SK-N-MC (cell line): ENCODE measurements around the gene RPA1.

ENCODE experiments used
- EZH2 ChIP-seq: fragments of 200-600 bp; sonication (generic); IDR thresholded peaks from one replicate; pipeline ENCODE4 v1.6.1; 2017; ENCODE audit warnings: antibody characterized with exemption
- FOXP2 ChIP-seq: optimal IDR thresholded peaks from 2 replicates; pipeline ENCODE3; 2011; ENCODE audit warnings: mild to moderate bottlenecking, moderate library complexity; ENCODE audit not compliant: insufficient read depth; ENCODE audit errors: extremely low read length, control extremely low read depth
- POLR2AphosphoS5 ChIP-seq: IDR thresholded peaks from 2 replicates; pipeline ENCODE4 v1.6.1; 2012; ENCODE audit warnings: mild to moderate bottlenecking, low read depth, low read length, borderline replicate concordance

DNA sequence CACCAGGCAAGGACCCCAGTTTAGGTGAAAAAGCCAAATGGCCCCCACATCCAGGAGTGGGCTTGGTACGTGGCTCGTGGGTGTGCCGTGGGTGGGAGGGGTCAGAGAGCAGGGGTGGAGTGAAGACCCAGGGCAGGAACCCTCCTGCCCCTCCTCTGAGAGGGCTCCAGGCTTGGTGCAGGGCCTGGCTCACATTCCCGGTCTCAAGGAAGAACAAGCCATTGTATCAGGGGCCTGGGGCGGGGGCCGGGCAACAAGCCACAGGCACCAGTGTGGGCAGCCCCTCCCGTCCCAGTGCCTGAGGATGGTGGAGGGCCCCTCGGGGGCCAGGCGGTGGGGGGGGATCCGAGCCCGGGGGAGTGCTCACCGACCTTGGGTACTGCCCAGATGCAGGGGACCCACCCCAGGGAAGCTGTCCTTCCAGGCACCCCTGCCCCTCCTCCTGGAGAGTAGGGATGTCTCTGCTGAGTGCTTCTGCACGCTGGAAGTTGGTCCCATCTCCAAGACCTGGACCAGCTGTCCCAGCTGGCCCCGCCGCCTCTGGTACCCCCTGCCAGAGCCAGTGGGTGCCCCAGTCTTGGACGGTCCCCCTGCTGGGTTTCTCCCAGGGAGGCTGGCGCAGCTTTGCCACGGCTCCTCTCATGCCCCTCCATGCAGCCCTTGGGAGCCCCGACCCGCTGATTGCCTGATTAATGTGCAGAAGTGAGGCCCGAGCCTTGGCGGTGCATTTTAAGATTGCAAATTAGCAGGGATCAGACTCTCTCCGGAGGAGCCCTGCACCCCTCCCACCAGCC lies 111.7 kb downstream of the RPA1 start:
- no peak for TF ChIP-seq POLR2AphosphoS5
- no peak for TF ChIP-seq EZH2
- no peak for TF ChIP-seq FOXP2
